Lung (tissue), 12 donors: Measurements from ENCODE around the gene SLC22A14. TPM values are rescaled to one million over a fixed set of nuclear protein-coding genes. Genes with fewer than 3 reads are reported as not detected.

Source experiments
- ATAC-seq: fragments of 200-7000 bp; cut with Tn5 transposase; one replicate; pipeline ENCODE4 v1.9.1; 2020; ENCODE audit warnings: moderate number of reproducible peaks; ENCODE audit not compliant: insufficient read depth, low FRiP score
- DNase-seq, 3 donors: peaks; one replicate each; pipeline ENCODE4 v3.0.0-alpha.2; 2013 to 2017
- H3K27ac ChIP-seq, 2 donors: one replicate each; pipeline ENCODE4 v1.5.1; 2013; ENCODE audit warnings: mild to moderate bottlenecking in 2 of 2, moderate library complexity in 2 of 2, control low read depth in 1 of 2, inconsistent platforms in 1 of 2, low read depth in 1 of 2, low read length in 1 of 2
- H3K27me3 ChIP-seq, 3 donors: one replicate each; pipeline ENCODE4 v1.5.1; 2013; ENCODE audit warnings: low read length in 2 of 3; ENCODE audit not compliant: control insufficient read depth in 3 of 3, insufficient read depth in 3 of 3
- H3K36me3 ChIP-seq, 4 donors: one replicate each; pipeline ENCODE4 v1.5.1; 2013; ENCODE audit warnings: low read length in 4 of 4, mild to moderate bottlenecking in 1 of 4, moderate library complexity in 1 of 4; ENCODE audit not compliant: control insufficient read depth in 4 of 4, insufficient read depth in 4 of 4
- H3K4me1 ChIP-seq, 5 donors: one replicate each; pipeline ENCODE4 v1.5.1; 2013; ENCODE audit warnings: low read length in 5 of 5, mild to moderate bottlenecking in 2 of 5, moderate library complexity in 1 of 5; ENCODE audit not compliant: control insufficient read depth in 5 of 5, insufficient read depth in 5 of 5
- H3K4me3 ChIP-seq: one replicate; pipeline ENCODE4 v1.5.1; 2013; ENCODE audit warnings: mild to moderate bottlenecking, control low read depth, moderate library complexity
- H3K9ac ChIP-seq, 2 donors: one replicate each; pipeline ENCODE4 v1.5.1; 2013; ENCODE audit warnings: low read length in 2 of 2, control low read depth in 1 of 2; ENCODE audit not compliant: insufficient read depth in 1 of 2
- H3K9me3 ChIP-seq, 4 donors: one replicate each; pipeline ENCODE4 v1.5.1; 2013; ENCODE audit warnings: low read length in 3 of 4, mild to moderate bottlenecking in 1 of 4, moderate library complexity in 1 of 4; ENCODE audit not compliant: control insufficient read depth in 4 of 4, insufficient read depth in 3 of 4
- WGBS, 2 donors: extraction: QIAGEN DNeasy Blood & Tissue Kit; methylation state at CpG; one replicate each; pipeline ENCODE4 v1.1.7; 2013; 5-methylcytosine and 5-hydroxymethylcytosine counted together
- polyA plus RNA-seq, 2 donors: library from polyadenylated mRNA; stranded (reverse); fragments of 200-250 nt; gene quantifications; one replicate each; pipeline ENCODE4 v1.2.1, GENCODE V29; 2013
- total RNA-seq, 2 donors: library from RNA; depleted of rRNA in 1 of 2; stranded (reverse); fragments of >200 nt in 1 of 2; gene quantifications; one replicate each; pipeline ENCODE4 v1.2.1, GENCODE V29; 2014 to 2021
- TF ChIP-seq, protein P1 (sequence below): IDR thresholded peaks from 2 replicates; pipeline ENCODE4 v1.5.1; 2012; ENCODE audit warnings: mild to moderate bottlenecking; ENCODE audit errors: control extremely low read depth, extremely low read depth
- donor health status: control.
- donor health status: control.
- donor health status: Bipolar disorder and iron deficiency.
- donor health status: healthy.
- donor health status: DM: yes; HTN: yes; CAD: no.

Gene SLC22A14
- total and polyA plus RNA-seq, 4 donors = 0.06 to 0.07 TPM; not detected in 2

DNA sequence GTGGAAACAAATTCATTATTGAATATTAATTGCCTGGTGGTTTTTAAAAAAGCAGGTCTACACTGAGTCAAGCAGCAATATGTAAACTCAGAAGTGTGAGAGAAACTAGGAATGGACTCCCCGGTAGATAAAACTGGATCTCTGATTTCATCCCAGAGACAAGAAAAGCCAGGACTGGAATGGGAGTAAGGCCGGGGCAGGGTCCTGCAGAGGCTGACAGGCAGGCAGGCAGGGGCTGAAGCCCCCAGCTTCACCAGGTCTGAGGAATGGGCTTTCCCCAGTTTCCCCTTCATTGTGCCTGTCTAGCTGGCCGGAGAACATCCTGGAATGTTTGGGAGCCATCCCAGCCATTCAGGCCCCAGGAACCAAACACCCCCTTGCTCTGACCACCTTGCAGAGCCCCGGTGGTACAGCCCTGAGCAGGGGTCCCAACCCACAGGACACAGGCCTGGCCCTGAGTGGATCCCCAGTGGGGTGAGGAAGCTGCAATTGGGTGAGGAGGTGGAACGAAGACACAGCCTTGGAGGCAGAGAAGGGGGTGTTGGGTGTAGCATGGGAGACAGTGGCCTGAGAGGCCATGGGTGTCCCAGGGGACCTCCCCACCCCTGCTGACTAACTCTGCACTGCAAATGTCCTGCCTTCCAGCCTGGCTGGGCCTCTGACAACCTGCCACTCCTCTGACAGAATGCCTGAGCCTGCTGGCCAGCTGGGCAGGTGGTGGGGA lies 32.8 kb downstream of the SLC22A14 start:
- Histone ChIP-seq H3K36me3 (no peaks in the 10 kb centered on the region), H3K4me3 (no peak overlapping the region), H3K4me1 (no peaks in the 10 kb centered on the region), H3K27me3 (no peaks in the 10 kb centered on the region), H3K27ac (no peak overlapping the region), H3K9me3 (peaks cover 0 to 2% (median 0%) of the 10 kb centered on the region in 4 donors), H3K9ac (no peak overlapping the region)
- DNase-seq (no peak), ATAC-seq (no peak)
- TF ChIP-seq, protein P1, sequence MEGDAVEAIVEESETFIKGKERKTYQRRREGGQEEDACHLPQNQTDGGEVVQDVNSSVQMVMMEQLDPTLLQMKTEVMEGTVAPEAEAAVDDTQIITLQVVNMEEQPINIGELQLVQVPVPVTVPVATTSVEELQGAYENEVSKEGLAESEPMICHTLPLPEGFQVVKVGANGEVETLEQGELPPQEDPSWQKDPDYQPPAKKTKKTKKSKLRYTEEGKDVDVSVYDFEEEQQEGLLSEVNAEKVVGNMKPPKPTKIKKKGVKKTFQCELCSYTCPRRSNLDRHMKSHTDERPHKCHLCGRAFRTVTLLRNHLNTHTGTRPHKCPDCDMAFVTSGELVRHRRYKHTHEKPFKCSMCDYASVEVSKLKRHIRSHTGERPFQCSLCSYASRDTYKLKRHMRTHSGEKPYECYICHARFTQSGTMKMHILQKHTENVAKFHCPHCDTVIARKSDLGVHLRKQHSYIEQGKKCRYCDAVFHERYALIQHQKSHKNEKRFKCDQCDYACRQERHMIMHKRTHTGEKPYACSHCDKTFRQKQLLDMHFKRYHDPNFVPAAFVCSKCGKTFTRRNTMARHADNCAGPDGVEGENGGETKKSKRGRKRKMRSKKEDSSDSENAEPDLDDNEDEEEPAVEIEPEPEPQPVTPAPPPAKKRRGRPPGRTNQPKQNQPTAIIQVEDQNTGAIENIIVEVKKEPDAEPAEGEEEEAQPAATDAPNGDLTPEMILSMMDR = no peak
- 79 to 82% methylated on average over 5 of the region's 5 CpGs for WGBS, 2 donors

DNA sequence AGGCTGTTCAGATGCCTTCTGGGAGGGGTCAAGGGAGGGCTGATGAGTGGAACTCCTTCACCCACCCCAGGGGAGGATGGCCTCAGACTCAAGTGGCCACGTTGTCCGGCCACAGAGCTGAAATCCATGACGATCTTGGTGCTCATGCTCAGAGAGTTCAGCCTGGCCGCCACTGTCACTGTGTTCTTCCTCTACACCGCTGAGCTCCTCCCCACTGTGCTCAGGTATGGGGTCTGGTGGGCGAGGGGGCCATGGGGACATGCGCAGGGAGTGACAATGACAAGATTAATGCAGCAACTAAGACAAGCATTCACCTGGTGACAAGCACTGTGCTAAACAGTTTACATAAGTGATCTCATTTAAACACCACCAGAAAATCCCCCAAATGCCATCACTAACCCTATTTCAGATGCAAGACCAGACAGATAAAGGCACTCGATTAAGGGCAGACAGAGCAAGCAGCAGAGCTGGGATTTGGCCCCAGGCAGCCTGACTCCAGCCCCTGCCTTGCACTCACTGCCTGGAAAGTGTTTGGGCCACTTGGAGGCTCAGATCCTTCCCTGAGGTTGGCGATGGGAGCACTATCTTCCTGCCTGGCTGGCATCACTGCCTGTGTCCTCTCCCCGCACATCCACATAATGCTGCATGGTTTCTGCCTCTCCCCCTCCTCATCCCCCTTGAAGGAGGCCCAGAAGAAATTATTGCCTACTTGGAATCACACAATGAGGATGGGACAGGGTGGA lies 33.6 kb downstream of the SLC22A14 start:
- ATAC-seq = no peak
- Histone ChIP-seq H3K36me3 (no peaks in the 10 kb centered on the region), H3K27ac (no peak overlapping the region), H3K9ac (no peak overlapping the region), H3K4me3 (no peak overlapping the region), H3K9me3 (peaks cover 0 to 2% (median 0%) of the 10 kb centered on the region in 4 donors), H3K4me1 (no peaks in the 10 kb centered on the region), H3K27me3 (no peaks in the 10 kb centered on the region)
- 88 to 97% methylated on average over 10 of the region's 10 CpGs for WGBS, 2 donors
- TF ChIP-seq, protein P1 = no peak
- DNase-seq = no peak

DNA sequence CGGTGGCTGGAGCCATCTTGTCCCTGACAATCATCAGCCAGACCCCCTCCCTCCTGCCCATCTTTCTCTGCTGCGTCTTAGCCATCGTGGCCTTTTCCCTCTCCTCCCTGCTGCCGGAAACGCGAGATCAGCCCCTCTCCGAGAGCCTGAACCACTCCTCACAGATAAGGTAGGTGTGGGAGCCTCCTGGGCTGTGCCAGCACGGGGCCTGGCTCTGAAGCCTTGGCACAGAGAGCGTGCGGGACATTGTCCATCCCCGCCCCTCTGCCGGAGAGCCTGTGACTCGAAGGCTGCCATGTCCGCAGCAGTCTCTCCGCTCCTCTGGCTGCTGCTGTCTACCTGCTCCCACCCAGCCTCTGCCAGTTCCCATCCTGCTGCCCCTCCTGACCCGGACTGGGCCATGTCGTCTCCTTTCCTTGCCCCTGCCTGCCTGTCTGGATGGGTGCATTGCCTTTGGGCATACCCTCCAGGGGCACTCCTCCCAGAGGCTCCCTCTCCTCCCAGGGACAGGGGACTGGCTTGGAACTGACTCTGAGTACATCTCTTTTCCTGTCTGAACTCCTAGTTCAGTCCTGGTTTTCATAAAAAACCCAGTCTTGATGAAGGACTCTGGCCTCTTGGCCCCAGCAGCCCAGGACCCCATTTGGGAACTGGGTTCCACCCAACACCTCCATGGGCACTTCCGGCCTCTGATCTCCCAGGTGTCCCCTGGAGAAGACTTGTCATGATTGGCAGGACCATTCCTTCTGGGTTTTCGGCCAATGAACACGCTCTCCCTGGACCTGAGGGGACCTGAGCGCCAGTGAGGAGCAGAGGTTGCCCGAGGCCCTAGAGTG lies 34.5 kb downstream of the SLC22A14 start:
- Histone ChIP-seq H3K4me3 (no peak overlapping the region), H3K27me3 (no peaks in the 10 kb centered on the region), H3K4me1 (no peaks in the 10 kb centered on the region), H3K9me3 (peaks cover 0 to 2% (median 0%) of the 10 kb centered on the region in 4 donors), H3K36me3 (no peaks in the 10 kb centered on the region), H3K9ac (no peak overlapping the region), H3K27ac (no peak overlapping the region)
- TF ChIP-seq, protein P1 = no peak
- DNase-seq (no peak), ATAC-seq (no peak)
- 85 to 90% methylated on average over 22 of the region's 22 CpGs for WGBS, 2 donors
